CD14-positive monocyte (primary cell): ENCODE data around the gene IRF7. TPM values are rescaled to one million over a fixed set of nuclear protein-coding genes. Genes with fewer than 3 reads are reported as not detected.

Experiments used
- DNase-seq, 3 donors: peaks; one replicate each; pipeline ENCODE4 v3.0.0-alpha.2; 2011 to 2022
- H2AFZ ChIP-seq: 2 replicates; pipeline ENCODE4 v1.6.0; 2012; ENCODE audit warnings: mild to moderate bottlenecking, low read depth, low read length, inconsistent platforms; ENCODE audit not compliant: insufficient read depth, poor library complexity, severe bottlenecking
- H3K27ac ChIP-seq, 2 donors: 1 replicate in 1 of 2; 2 replicates in 1 of 2; pipeline ENCODE4 v1.5.1; 2012 to 2013; ENCODE audit warnings: low read length in 2 of 2, control low read depth in 1 of 2, inconsistent platforms in 1 of 2, low read depth in 1 of 2, mild to moderate bottlenecking in 1 of 2
- H3K27me3 ChIP-seq, 2 donors: one replicate each; pipeline versions ENCODE4 v1.6.0 to v1.6.1; 2011 to 2013; ENCODE audit warnings: low read length in 2 of 2; ENCODE audit not compliant: control insufficient read depth in 2 of 2, insufficient read depth in 2 of 2
- H3K36me3 ChIP-seq, 2 donors: replicated peaks in 1 of 2; 1 replicate in 1 of 2; 2 replicates in 1 of 2; pipeline versions ENCODE4 v1.5.1 to v1.6.1; 2012 to 2013; ENCODE audit warnings: low read length in 2 of 2, control low read depth in 1 of 2, inconsistent platforms in 1 of 2, mild to moderate bottlenecking in 1 of 2; ENCODE audit not compliant: insufficient read depth in 2 of 2, control insufficient read depth in 1 of 2
- H3K4me1 ChIP-seq, 2 donors: 1 replicate in 1 of 2; 2 replicates in 1 of 2; pipeline versions ENCODE4 v1.5.1 to v1.6.1; 2012 to 2013; ENCODE audit warnings: low read length in 2 of 2, control low read depth in 1 of 2, inconsistent platforms in 1 of 2, mild to moderate bottlenecking in 1 of 2, moderate library complexity in 1 of 2; ENCODE audit not compliant: insufficient read depth in 2 of 2, control insufficient read depth in 1 of 2
- H3K4me2 ChIP-seq: replicated peaks from 2 replicates; pipeline ENCODE3; 2012; ENCODE audit warnings: low read length, moderate library complexity, mild to moderate bottlenecking; ENCODE audit not compliant: poor library complexity, severe bottlenecking; ENCODE audit errors: extremely low read depth
- H3K4me3 ChIP-seq, 3 experiments: fragments of 200-600 bp in 1 of 3; sonication (generic) in 1 of 3; replicated peaks in 1 of 3; 1 replicate in 2 of 3; 2 replicates in 1 of 3; pipeline ENCODE4 v1.5.1; 2011 to 2013; ENCODE audit warnings: low read length in 3 of 3, mild to moderate bottlenecking in 3 of 3, control low read depth in 2 of 3, low read depth in 2 of 3, inconsistent platforms in 1 of 3, moderate library complexity in 1 of 3
- H3K79me2 ChIP-seq: 2 replicates; pipeline ENCODE4 v1.6.0; 2012; ENCODE audit warnings: mild to moderate bottlenecking, control low read depth, inconsistent platforms, low read length, moderate library complexity; ENCODE audit not compliant: insufficient read depth
- H3K9ac ChIP-seq: 2 replicates; pipeline ENCODE4 v1.6.0; 2017; ENCODE audit warnings: low read length, mild to moderate bottlenecking; ENCODE audit not compliant: insufficient read depth, poor library complexity, severe bottlenecking
- H3K9me3 ChIP-seq, 2 donors: replicated peaks in 1 of 2; 1 replicate in 1 of 2; 2 replicates in 1 of 2; pipeline versions ENCODE4 v1.5.1 to v1.6.1; 2012 to 2013; ENCODE audit warnings: low read length in 2 of 2, control low read depth in 1 of 2; ENCODE audit not compliant: control insufficient read depth in 1 of 2, insufficient read depth in 1 of 2
- H4K20me1 ChIP-seq: 2 replicates; pipeline ENCODE4 v1.6.0; 2012; ENCODE audit warnings: mild to moderate bottlenecking, low read length, control low read depth, moderate library complexity; ENCODE audit not compliant: insufficient read depth
- H3K27ac Mint-ChIP-seq, 7 donors: one replicate each; pipeline ENCODE4 v1.8.0; 2020; ENCODE audit warnings: mild to moderate bottlenecking in 7 of 7, mixed read lengths in 7 of 7, moderate library complexity in 6 of 7, inconsistent platforms in 2 of 7
- H3K27me3 Mint-ChIP-seq, 3 donors: one replicate each; pipeline ENCODE4 v1.8.0; 2021 to 2022; ENCODE audit warnings: low read depth in 3 of 3, mild to moderate bottlenecking in 3 of 3, mixed read lengths in 3 of 3, moderate library complexity in 3 of 3, inconsistent platforms in 1 of 3
- H3K36me3 Mint-ChIP-seq, 2 donors: one replicate each; pipeline ENCODE4 v1.8.0; 2020; ENCODE audit warnings: mixed read lengths in 2 of 2, inconsistent platforms in 1 of 2, mild to moderate bottlenecking in 1 of 2
- H3K4me1 Mint-ChIP-seq: one replicate; pipeline ENCODE4 v1.8.0; 2020; ENCODE audit warnings: mild to moderate bottlenecking, mixed read lengths
- H3K4me3 Mint-ChIP-seq, 2 donors: one replicate each; pipeline ENCODE4 v1.8.0; 2020; ENCODE audit warnings: mild to moderate bottlenecking in 2 of 2, mixed read lengths in 2 of 2, moderate library complexity in 1 of 2
- H3K9me3 Mint-ChIP-seq, 7 donors: one replicate each; pipeline ENCODE4 v1.8.0; 2020 to 2022; ENCODE audit warnings: mixed read lengths in 7 of 7, mild to moderate bottlenecking in 6 of 7, moderate library complexity in 6 of 7, inconsistent platforms in 2 of 7
- CTCF ChIP-seq: fragments of 200-600 bp; IDR thresholded peaks from one replicate; pipeline ENCODE4 v1.8.0; 2022; ENCODE audit warnings: antibody characterized with exemption, mild to moderate bottlenecking
- WGBS: methylation state at CpG from one replicate; pipeline ENCODE4 v1.1.5; 2013; ENCODE audit warnings: missing lambda C conversion rate; ENCODE audit not compliant: insufficient coverage; 5-methylcytosine and 5-hydroxymethylcytosine counted together
- intact Hi-C, 2 donors: fragments of 100-400 bp; cut with micrococcal nuclease; formaldehyde crosslinking; loops; one replicate each; pipeline versions ENCODE4 v1.15.0 to v1.15.1; 2023
- polyA plus RNA-seq, 3 donors: library from polyadenylated mRNA; depleted of rRNA in 1 of 3; unstranded in 2 of 3; stranded (reverse) in 1 of 3; fragments of 300-500 nt in 2 of 3; fragments of >200 nt in 1 of 3; fragmentation: Illumina TruSeq in 2 of 3; gene quantifications; 1 replicate in 2 of 3; 2 replicates in 1 of 3; pipeline ENCODE4 v1.2.3, GENCODE V29; 2012 to 2021

Gene IRF7
- polyA plus RNA-seq, 3 donors: 38.6 to 125 (median 42.9) TPM

- Histone ChIP-seq H3K4me1 (no peaks in the 10 kb centered on the region), H4K20me1 (peaks cover 8% of the 10 kb centered on the region), H3K9me3 (peaks cover 0 to 6% of the 10 kb centered on the region in 2 donors), H2AFZ (no peak overlapping the region), H3K36me3 (peaks cover 45 to 62% of the 10 kb centered on the region in 2 donors), H3K27ac (no peak overlapping the region), H3K9ac (no peak overlapping the region), H3K4me2 (no peak overlapping the region), H3K4me3 (no peak overlapping the region), H3K27me3 (no peaks in the 10 kb centered on the region), H3K79me2 (no peaks in the 10 kb centered on the region)
- Mint-ChIP-seq H3K27me3 (peaks cover 2 to 5% (median 2%) of the 10 kb centered on the region in 3 donors), H3K27ac (peak overlapping the region in 1 of 7 donors; percentile 42), H3K36me3 (peaks cover 36 to 82% of the 10 kb centered on the region in 2 donors), H3K4me1 (no peaks in the 10 kb centered on the region), H3K9me3 (peaks cover 0 to 11% (median 4%) of the 10 kb centered on the region in 7 donors), H3K4me3 (no peak overlapping the region)
- TF ChIP-seq CTCF: no peak
- intact Hi-C loops: no loop called here
- no peak for DNase-seq
- WGBS: 94% methylated on average over 14 of the region's 14 CpGs
Observed at GRCh38 chr11:657691-658126, 42.0 kb upstream of the IRF7 start.

GRCh38 chr11:656866-657265 lies 41.1 kb upstream of the IRF7 start:
- H2AFZ ChIP-seq: no peak overlapping the region
- Mint-ChIP-seq H3K27ac (no peak overlapping the region), H3K4me1 (no peaks in the 10 kb centered on the region), H3K27me3 (peaks cover 2 to 4% (median 2%) of the 10 kb centered on the region in 3 donors), H3K9me3 (peaks cover 0 to 12% (median 4%) of the 10 kb centered on the region in 7 donors), H3K4me3 (no peak overlapping the region), H3K36me3 (peaks cover 40 to 81% of the 10 kb centered on the region in 2 donors)
- TF ChIP-seq CTCF: no peak
- H3K4me1 ChIP-seq: no peaks in the 10 kb centered on the region
- no peak overlapping the region for H3K9ac ChIP-seq
- no peaks in the 10 kb centered on the region for H4K20me1 ChIP-seq
- H3K79me2 ChIP-seq: no peaks in the 10 kb centered on the region
- no peak for DNase-seq
- H3K4me2 ChIP-seq: no peak overlapping the region
- no peak overlapping the region for H3K27ac ChIP-seq
- peaks cover 0 to 6% of the 10 kb centered on the region in 2 donors for H3K9me3 ChIP-seq
- H3K4me3 ChIP-seq: no peak overlapping the region
- intact Hi-C loops: no loop called here
- WGBS: 95% methylated on average over 6 of the region's 7 CpGs
- H3K36me3 ChIP-seq: peaks cover 44 to 58% of the 10 kb centered on the region in 2 donors
- no peaks in the 10 kb centered on the region for H3K27me3 ChIP-seq
